AG08395 (cell line): Measurements from ENCODE around the gene DHRS4L2.
"Not testable (repeated sequence)": the region's sequence is repeated elsewhere in the genome, so short reads cannot be mapped to it uniquely, and the experiment has no call there.

Experiments used
- DNase-seq: peaks from one replicate; pipeline ENCODE4 v3.0.0; 2012; ENCODE audit warnings: mixed read lengths, low spot score

Gene DHRS4L2

DNA sequence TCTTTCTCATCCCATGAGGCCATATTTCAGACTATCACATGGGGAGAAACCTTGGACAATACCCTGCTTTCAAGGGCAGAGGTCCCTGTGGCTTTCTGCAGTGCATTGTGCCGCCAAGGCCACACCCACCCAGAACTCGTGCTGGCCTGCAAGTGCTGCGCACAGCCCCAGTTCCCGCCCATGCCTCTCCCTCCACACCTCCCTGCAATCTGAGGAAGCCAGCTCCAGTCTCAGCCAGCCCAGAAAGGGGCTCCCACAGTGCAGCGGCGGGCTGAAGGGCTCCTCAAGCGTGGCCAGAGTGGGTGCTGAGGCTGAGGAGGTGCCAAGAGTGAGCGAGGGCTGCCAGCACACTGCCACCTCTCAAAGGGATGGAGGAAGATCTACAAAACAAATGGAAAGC is 15.6 kb upstream of the DHRS4L2 start:
- not testable (repeated sequence) for DNase-seq

DNA sequence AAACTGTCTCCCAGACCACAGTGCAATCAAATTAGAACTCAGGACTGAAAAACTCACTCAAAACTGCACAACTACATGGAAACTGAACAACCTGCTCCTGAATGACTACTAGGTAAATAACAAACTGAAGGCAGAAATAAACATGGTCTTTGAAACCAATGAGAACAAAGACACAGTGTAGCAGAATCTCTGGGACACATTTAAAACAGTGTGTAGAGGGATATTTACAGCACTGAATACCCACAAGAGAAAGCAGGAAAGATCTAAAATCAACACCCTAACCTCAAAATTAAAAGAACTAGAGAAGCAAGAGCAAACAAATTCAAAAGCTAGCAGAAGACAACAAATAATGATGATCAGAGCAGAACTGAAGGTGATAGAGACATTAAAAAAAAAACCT is 14.7 kb upstream of the DHRS4L2 start:
- not testable (repeated sequence) for DNase-seq

DNA sequence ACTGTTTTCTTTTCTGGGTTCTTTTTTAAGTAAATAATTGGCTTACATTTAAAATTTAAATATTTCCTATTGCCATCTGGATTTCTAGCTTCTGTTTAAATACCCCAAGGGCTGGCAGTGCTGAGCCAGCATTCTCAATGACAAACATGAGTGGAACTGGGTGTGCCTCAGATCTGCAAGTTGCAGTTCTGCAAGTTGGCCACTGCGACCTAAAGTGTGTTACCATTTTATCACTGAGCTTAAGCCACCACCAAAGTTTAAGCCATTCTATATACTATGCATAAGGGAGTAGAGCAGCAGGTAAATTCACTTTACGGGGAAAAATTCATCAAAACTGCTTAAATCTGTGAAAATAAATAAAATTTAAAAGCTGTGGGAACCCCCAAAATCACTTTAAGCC is 11.5 kb upstream of the DHRS4L2 start:
- DNase-seq: not testable (repeated sequence)

DNA sequence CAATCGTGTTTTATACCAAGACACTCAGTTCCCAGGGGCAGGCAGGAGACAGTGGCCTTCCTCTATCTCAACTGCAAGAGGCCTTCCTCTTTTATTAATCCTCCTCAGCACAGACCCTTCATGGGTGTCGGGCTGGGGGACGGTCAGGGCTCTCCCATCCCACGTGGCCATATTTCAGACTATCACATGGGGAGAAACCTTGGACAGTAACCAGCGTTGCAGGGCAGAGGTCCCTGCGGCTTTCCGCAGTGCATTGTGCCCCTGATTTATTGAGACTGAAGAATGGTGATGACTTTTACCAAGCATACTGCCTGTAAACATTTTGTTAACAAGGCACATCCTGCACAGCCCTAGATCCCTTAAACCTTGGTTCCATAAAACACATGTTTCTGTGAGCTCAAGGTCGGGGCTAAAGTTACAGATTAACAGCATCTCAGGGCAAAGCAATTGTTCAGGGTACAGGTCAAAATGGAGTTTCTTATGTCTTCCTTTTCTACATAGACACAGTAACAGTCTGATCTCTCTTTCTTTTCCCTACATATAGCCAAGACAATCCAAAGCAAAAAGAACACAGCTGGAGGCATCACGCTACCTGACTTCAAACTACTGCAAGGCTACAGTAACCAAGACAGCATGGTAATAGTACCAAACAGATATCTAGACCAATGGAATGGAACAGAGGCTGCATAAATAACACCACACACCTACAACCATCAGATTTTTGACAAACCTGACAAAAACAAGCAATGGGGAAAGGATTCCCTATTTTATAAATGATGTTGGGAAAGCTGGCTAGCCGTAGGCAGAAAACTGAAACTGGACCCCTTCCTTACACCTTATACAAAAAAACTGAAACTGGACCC is 6.5 kb upstream of the DHRS4L2 start:
- not testable (repeated sequence) for DNase-seq

DNA sequence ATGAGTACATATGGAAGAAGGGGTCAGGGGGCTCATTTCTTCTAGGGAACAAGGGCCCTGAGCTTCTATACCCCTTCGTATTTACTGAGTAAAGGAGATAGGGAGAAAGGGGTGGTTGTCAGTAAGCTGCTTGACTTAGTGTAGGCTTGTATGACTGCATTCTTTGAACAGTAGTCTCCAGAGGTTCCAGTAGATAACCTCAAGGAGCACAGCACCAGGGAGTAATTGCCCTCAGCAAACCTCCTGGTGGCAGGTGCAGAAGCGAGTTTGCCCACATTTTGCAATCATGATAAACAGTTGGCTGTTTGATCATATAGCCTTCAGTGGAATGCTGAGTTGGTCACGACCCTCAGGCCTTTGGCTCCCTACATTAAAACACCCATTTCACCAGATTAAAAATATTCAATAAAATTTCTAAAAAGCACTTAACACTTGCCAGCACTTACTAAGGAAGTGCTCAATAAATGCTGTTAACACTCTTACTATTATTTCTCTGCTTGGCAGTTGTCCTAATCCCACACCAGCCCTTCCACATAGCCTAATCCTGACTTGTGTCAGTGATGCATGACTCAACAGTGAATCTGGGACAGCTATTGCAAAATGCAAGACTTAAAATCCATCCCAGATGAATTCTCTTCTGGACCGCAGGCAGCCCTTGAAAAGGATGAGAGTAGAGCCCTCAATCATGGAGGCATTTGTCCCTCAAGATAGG is 3.7 kb upstream of the DHRS4L2 start:
- peak; percentile 83 for DNase-seq

DNA sequence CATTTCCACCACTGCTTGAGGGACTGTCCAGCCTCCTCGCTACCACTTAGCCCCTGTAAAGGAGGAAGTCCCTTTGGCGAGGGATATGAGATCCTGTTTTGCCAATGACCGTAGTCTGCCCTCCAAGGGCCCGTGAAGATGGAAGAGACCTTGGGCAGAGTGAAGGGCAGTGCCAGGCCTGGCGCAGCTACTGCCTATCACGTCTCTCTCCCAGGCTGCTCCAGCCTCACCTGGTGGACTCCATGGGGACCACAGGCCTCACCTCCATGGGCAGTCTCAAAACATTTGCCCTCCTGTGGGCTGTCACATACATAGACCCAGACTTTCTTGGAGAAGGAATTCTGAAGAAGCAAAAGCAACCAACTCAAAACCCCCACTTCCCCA is 514 bp upstream of the DHRS4L2 start:
- not testable (repeated sequence) for DNase-seq

DNA sequence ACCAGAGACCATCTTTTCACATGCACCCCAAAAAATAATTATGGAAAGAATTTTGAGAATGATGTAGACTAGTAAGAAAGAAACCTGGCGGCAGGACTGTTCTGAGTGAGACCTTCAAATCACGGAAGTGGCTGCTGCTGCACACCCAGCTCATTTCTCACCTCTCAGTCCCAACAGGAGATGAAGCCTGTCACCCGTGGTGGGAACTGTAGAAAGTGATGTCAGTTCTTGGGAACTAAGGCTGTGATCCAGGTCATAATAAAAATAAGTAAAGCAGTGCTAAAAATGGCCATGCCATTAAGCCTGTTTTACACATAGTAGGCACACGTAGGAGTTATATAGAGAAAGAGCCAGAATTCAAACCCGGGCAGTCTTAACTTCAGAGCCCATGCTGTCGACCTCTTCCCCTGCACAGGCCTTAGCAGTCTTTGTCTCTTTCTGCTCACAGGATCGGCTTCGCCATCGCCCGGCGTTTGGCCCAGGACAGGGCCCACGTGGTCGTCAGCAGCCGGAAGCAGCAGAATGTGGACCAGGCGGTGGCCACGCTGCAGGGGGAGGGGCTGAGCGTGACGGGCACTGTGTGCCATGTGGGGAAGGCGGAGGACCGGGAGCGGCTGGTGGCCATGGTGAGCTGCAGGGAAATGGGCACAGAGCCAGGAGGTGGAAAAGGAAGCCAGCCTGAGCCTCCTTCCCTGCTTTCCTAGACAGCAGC is 1.2 kb downstream of the DHRS4L2 start:
- not testable (repeated sequence) for DNase-seq

DNA sequence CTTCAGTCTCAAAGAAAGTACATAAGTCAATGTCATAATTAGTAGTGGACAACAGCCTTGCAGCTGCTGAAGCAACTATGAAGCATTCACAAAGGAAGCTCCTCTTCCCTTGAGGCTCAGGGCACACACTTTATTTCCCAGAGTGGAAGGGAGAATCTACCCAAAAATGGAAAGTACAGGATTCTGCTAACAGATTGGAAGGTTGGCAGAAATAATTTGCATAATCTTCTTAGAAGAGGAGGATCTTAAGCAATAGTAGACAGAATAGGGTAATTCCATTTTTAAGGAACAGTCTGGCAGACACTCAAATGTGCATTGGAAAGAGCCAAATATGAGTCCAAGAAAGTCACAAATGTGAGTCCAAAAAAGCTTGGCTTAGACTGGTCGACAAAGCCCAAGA is 2.2 kb downstream of the DHRS4L2 start:
- DNase-seq: not testable (repeated sequence)

DNA sequence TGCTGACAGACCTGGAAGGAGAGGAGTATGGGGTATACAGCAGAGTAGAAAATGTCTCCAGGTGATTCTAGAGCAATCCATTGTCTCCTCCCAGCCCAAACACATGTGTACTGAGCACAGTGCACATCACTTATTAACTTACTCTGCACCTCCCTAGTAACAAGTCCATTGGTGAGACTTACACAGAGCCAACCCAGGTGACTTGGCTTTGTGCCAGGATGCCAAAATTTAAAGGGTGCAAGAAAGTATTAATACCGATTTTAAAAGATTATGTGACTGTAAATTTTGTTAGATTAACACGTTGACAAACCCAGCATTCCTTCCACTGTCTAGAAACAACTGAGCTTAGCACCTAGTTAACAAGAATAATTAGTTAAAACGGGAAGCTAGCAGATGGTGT is 4.3 kb downstream of the DHRS4L2 start:
- DNase-seq: not testable (repeated sequence)

DNA sequence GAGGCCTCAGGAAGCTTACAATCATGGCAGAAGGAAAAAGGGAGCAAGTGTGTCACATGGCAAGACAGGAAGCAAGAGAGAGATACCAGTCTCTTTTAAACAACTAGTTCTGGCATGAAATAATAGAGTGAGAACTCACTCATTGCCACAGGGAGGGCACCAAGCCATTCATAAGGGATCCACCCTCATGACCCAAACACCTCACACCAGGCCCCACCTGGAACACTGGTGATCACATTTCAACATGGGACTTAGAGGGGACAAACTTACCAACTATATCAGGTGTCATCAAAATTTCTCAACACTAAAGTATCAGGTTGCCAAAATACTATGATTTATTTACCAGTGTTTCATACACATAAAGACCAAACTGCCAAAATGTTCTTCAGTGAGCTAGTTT is 7.3 kb downstream of the DHRS4L2 start:
- DNase-seq: not testable (repeated sequence)

DNA sequence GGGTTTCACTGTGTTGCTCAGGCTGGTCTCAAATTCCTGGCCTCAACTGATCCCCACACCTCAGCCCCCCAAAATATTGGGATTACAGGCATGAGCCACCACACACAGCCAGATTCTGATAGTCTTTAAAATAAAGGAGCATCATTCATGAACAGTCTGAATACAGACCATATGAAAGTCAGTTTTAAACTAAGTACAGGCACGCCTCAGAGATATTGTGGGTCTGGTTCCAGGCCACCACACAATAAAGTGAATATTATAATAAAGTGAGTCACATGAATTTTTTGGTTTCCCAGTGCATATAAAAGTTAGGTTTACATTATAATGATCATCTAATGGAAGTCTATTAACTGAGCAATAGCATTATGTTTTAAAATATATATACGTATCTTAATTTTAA is 8.1 kb downstream of the DHRS4L2 start:
- DNase-seq: not testable (repeated sequence)

DNA sequence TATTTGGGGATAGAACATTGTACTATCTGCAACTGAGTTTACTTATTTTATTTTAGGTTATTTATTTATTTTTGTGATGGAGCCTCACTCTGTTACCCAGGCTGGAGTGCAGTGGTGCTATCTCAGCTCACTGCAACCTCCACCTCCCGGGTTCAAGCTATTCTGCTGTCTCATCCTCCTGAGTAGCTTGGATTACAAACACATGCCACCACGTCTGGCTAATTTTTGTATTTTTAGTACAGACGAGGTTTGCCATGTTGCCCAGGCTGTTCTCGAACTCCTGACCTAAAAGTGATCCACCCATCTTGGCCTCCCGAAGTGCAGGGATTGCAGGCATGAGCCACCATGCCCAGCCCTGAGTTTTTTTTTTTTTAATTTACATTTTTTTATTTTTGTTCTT is 10.9 kb downstream of the DHRS4L2 start:
- not testable (repeated sequence) for DNase-seq

DNA sequence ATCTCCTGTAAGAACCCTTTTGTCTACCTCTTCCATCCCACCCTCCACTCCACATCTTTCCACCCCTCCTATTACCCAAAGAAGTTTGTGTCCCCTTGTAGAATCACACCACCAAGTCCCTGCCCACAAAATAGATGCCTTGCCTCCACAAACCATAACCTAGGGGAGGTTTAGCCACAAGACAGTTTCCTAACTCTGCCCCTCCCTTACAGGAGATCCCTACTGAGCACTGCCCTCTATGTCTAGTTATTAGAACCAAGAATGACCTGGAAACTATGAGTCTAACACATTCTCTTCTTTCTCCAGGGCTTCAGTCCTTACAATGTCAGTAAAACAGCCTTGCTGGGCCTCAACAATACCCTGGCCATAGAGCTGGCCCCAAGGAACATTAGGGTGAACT is 12.3 kb downstream of the DHRS4L2 start:
- DNase-seq: not testable (repeated sequence)

DNA sequence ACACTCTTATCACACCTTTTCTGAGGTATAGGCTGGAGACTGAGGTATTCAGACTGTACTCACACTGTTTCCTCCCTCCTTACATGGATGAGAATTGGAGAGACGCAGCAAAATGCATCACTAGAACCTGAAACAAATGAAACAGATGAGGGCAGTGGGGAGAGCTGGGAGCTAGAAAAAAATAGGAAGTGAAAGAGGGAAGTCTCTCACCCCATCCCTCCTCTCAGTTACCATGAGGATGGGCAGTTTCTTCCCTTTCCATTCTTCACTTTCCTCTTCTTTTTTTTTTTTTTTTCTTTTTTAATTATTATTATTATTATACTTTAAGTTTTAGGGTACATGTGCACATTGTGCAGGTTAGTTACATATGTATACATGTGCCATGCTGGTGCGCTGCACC is 12.9 kb downstream of the DHRS4L2 start:
- DNase-seq: not testable (repeated sequence)

DNA sequence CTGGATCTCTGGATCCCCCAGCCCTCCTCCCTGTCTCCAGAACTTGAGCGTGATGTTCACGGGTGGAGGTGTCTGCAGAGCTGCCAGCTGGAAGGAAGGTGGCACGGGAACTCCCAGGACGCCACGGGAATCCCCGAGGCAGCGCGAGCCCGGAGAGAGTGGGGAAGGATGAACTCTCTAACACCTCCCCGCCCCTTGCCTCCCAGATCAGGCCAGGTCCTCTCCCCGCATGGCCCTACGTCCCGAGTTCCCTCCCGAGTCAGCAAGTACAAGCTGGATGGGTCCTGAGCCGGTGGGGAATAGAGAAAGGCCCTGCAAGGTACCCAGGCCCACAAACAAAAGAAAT is 17.7 kb downstream of the DHRS4L2 start:
- DNase-seq: not testable (repeated sequence)

DNA sequence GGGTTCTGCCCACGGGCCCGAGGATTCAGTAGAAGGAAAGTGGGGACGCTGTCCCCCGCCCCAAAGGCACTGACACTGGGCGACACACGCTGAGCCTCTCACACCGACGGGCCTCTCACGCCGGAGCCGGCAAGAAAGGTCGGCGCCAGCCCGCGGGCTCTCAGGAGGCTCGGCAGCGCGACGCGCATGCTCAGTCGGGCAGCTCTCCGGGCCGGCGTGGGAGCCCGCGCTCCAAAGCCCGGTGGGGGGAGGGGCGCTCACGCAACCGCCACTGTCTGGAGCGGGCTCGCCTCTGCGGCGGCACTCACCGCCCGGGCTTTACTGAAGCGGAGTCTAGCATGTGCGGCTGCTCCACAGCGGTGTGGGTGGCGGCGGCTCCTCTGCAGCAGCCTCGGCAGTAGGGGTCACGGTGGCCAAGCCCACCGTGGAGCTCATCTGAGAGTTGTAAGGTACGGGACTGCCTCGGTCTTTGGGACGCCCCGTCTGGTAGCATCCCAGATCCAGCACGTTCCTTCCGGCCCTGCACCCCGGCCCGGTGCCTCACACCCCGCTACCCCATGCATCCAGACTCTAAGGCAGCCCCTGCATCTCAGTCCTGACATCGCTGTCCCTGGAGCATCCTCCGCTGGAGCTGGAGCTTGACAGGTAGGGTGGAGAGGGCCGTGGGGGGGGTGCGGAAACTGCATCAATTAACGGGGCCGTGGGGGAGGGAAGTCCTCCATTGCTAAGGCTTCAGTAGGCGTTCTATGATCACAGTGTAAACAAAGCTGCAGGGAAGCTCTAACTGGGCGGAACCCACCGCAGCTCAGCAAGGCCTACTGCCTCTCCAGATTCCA is 18.3 kb downstream of the DHRS4L2 start:
- DNase-seq: not testable (repeated sequence)

DNA sequence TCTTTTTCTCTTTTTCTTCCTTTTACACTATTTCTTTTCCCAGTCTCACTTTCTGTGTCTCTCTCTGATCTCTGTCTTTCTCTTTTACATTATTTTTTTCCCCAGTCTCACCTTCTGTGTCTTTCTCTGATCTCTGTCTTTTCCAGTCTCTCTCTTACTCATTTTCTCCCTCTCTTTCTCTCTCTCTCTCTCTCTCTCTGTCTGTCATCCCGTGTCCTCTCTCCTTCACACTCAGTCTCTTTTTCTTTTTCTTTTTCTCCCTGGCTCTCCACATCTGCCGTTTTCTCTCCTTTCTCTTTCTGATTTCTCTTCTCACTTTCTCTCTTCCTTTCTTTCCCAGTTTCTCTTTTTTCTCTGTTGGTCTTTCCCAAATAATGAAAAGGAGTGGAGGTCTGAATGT is 22.3 kb downstream of the DHRS4L2 start:
- DNase-seq: no peak

DNA sequence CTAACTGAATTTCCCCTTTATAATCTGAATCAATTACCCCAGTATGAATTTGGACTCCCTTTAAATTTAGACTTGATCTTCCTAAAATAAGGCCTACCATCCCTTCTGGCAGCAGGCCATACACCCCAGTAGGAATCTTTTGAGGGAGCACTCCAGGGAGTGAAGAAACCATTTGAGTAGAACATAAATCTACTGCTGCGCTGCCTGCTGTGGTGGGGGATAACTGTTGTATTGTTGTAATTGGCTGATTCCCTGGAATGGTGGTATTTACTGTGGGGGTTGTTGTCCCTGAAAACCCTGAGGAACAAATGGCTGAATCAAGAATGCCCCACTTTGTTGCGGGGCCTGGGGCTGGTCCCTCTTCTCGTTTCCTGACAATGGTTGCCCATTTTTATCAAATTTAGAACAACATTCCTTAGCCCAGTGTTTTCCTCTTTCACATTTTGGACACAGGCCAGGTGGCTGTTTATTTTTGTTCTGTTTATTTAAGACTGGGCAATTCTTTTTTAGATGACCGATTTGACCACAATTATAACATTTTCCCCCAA is 24.1 kb downstream of the DHRS4L2 start:
- not testable (repeated sequence) for DNase-seq

DNA sequence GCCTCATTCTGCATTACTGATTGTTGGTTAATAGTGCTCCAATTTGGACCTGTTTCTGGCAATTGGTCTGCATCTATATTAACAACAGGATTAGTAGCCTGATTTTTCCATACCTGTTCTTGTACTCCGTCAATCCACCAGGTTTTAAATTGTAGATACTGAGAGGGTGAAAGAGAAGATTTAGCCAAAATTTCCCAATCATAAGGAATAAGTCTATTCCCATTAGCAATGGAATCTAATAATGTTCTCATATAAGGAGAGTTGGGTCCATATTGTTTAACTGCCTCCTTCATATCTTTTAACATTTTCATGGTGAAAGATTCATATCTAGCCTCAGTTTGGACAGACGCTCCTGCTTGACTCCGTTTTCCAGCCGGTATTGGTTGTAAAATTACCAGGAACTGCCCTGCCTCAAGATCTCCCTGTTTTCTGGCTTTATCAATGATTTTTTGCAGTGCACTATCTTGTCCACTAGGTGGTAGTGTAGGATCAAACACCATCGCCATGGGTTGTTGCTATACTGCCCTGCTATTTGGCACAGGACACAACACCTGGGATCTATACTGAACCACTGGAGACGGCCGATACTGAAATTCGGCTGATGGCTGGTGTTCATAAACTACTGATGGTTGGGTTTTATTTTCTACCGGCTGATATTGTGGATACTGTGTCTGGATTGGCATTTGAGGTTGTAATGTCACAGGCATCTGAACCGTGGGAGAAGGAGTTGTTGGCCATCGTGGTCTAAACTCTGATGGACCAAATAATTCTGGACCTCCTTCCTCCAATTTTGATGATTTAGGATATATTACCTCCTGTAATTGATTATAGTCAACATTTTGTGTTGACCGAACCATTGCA is 25.2 kb downstream of the DHRS4L2 start:
- DNase-seq: peak; percentile 70

DNA sequence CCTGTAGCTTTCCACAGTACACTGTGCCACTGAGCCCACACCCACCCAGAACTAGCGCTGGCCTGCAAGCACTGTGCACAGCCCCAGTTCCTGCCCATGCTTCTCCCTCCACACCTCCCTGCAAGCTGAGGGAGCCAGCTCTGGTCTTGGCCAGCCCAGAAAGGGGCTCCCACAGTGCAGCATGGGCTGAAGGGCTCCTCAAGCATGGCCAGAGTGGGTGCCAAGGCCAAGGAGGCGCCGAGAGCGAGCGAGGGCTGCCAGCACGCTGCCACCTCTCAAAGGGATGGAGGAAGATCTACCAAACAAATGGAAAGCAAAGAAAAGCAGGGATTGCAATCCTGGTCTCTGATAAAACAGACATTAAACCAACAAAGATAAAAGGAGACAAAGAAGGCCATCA is 27.0 kb downstream of the DHRS4L2 start:
- DNase-seq: not testable (repeated sequence)

DNA sequence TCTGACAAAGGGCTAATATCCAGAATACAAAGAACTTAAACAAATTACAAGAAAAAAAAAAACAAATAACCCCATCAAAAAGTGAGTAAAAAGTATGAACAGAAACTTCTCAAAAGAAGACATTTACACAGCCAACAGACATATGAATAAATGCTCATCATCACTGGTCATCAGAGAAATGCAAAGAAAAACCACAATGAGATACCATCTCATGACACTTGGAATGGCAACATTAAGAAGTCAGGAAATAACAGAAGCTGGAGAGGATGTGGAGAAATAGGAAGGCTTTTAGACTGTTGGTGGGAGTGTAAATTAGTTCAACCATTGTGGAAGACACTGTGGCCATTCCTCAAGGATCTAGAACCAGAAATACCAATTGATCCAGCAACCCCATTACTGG is 30.2 kb downstream of the DHRS4L2 start:
- not testable (repeated sequence) for DNase-seq
